Measurements from ENCODE around the gene C2orf92.

Gene C2orf92

DNA sequence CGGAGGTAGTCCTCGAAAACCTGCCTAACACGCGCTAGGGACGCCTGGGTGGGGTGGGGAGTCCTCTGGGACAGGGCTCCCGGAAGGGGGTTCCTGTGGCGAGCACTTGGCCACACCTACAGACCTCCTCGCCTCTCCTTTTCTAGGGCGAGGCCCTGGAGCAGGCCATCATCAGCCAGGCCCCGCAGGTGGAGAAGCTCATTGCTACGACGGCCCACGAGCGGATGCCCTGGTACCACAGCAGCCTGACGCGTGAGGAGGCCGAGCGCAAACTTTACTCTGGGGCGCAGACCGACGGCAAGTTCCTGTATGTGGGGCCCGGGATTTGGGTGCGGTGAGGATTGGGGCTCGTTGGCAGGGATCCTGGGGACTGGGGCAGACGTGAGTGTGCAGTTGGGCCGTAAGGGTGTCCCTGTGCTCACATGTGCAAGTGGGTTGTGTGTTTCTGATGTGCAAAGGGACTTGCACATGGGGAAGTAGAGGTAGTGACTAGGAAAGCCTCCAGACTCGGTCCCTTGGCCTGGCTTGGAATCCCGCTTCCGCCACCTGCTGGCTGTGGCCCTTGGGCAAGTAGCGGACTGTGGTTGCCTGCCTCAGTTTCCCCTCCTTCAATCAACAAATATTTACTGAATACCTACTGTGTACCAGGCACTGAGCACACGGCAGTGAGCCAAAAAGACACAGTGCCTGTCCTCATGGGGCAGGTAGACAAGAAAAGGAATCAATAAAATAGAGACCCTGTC lies 55.6 kb downstream of the C2orf92 start:
- Histone ChIP-seq H3K14ac (ENCODE audit: low read length) (no peak overlapping the region), H2BK120ac (ENCODE audit: insufficient read depth, low read length, poor library complexity) (no peak overlapping the region), H3K9ac (ENCODE audit: low read length) (no peak overlapping the region), H3K27ac (ENCODE audit: low read depth, low read length) (no peak overlapping the region), H3K23ac (ENCODE audit: low read length) (no peak overlapping the region), H3K36me3 (ENCODE audit: control insufficient read depth in 1 of 2, insufficient read depth in 2 of 2, low read length in 2 of 2) (no peaks in the 10 kb centered on the region), H2BK5ac (ENCODE audit: low read depth, low read length, poor library complexity) (no peak overlapping the region), H3K27me3 (ENCODE audit: insufficient read depth, low read length) (no peaks in the 10 kb centered on the region), H4K12ac (ENCODE audit: low read depth, low read length) (no peak overlapping the region), H3K4ac (ENCODE audit: low read depth, low read length) (no peak overlapping the region), H4K91ac (ENCODE audit: low read depth, low read length) (no peak overlapping the region), H2AK5ac (ENCODE audit: low read length) (no peak overlapping the region), H3K4me3 (ENCODE audit: low read depth, low read length) (no peak overlapping the region), H3K79me2 (ENCODE audit: control insufficient read depth, insufficient read depth, low read length, poor library complexity) (no peaks in the 10 kb centered on the region), H3K4me1 (ENCODE audit: control insufficient read depth in 1 of 2, insufficient read depth in 2 of 2, low read length in 2 of 2) (peaks cover 4% of the 10 kb centered on the region in 2 experiments), H3K9me3 (ENCODE audit: insufficient read depth, low read depth, low read length) (peaks cover 7% of the 10 kb centered on the region), H2AFZ (ENCODE audit: insufficient read depth, low read length, poor library complexity) (no peak overlapping the region), H3K18ac (ENCODE audit: low read length) (no peak overlapping the region), H2BK12ac (ENCODE audit: low read length) (no peak overlapping the region), H3K4me2 (ENCODE audit: low read length) (no peak overlapping the region), H4K8ac (ENCODE audit: low read depth, low read length) (no peak overlapping the region), H3K79me1 (ENCODE audit: low read length) (no peaks in the 10 kb centered on the region)
- DNase-seq = no peak
- WGBS (ENCODE audit: extremely low coverage, insufficient coverage, insufficient read length) = no CpG with 5 or more reads among the region's 31 CpGs

DNA sequence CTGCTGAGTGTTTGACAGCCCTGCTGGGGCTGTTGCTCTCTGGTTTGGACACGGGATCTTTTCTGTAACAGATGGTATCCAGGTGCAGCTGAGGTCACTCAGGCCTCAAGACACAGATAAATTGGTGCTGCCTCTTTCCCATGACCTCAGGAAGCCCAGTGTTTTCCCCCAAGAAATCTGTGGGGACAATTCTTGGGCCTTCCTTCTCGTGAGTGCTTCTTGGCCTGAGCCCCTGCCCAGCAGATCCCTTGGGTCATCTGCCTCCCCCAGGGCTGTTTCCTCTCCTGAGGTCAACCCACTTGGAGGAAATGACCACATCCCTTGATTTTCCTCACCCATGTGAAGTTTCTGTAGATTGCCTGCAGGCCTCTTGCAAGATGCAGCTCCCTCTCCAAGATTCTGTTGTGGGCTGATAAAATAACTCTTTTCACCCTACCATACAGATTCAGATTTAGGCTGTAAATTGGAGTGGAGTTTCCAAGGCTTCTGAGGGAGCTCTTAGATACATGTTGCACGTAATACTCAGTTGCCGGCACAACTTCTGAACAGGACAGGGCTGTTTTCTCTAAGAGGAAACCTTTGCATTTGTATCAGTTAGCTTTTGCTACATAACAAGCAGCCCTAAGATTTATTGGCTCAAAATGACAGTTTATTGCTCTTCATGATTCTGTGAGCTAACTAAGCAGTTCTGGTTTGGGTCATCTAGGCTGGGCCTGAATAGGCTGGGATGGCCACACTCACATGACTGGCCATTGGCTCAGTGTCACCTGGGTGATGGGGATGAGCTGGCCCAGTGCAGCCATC lies 57.0 kb downstream of the C2orf92 start:
- Histone ChIP-seq H4K8ac (ENCODE audit: low read depth, low read length) (no peak overlapping the region), H3K18ac (ENCODE audit: low read length) (no peak overlapping the region), H3K27me3 (ENCODE audit: insufficient read depth, low read length) (no peaks in the 10 kb centered on the region), H4K12ac (ENCODE audit: low read depth, low read length) (no peak overlapping the region), H2BK12ac (ENCODE audit: low read length) (no peak overlapping the region), H4K91ac (ENCODE audit: low read depth, low read length) (no peak overlapping the region), H3K36me3 (ENCODE audit: control insufficient read depth in 1 of 2, insufficient read depth in 2 of 2, low read length in 2 of 2) (no peaks in the 10 kb centered on the region), H3K79me2 (ENCODE audit: control insufficient read depth, insufficient read depth, low read length, poor library complexity) (no peaks in the 10 kb centered on the region), H3K4me1 (ENCODE audit: control insufficient read depth in 1 of 2, insufficient read depth in 2 of 2, low read length in 2 of 2) (peaks cover 4% of the 10 kb centered on the region in 2 experiments), H3K79me1 (ENCODE audit: low read length) (no peaks in the 10 kb centered on the region), H3K9me3 (ENCODE audit: insufficient read depth, low read depth, low read length) (peaks cover 10% of the 10 kb centered on the region), H3K4ac (ENCODE audit: low read depth, low read length) (no peak overlapping the region), H3K4me3 (ENCODE audit: low read depth, low read length) (no peak overlapping the region), H2AK5ac (ENCODE audit: low read length) (no peak overlapping the region), H3K4me2 (ENCODE audit: low read length) (no peak overlapping the region), H3K23ac (ENCODE audit: low read length) (no peak overlapping the region), H3K9ac (ENCODE audit: low read length) (no peak overlapping the region), H3K14ac (ENCODE audit: low read length) (no peak overlapping the region), H3K27ac (ENCODE audit: low read depth, low read length) (no peak overlapping the region), H2BK120ac (ENCODE audit: insufficient read depth, low read length, poor library complexity) (no peak overlapping the region), H2AFZ (ENCODE audit: insufficient read depth, low read length, poor library complexity) (no peak overlapping the region), H2BK5ac (ENCODE audit: low read depth, low read length, poor library complexity) (no peak overlapping the region)
- DNase-seq = no peak
- no CpG with 5 or more reads among the region's 4 CpGs for WGBS (ENCODE audit: extremely low coverage, insufficient coverage, insufficient read length)

DNA sequence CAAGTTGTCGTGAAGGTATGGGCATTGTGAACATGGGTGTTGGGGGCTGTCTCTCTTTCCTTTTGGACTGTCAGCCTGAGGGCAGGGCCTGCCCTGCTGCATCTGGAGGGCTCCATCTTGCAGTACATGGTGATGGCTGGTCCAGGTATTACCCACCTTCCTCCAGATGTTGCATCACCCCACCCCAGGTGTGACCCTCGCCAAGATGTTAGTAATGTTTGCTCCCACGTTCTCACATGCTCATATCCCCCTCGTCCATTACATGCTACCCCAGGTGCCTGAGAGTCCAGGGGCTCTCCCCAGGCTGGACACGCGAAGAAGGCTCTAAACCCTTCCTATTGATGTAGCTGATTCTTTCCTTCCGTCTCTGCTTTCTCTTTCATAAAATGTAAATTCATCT lies 57.8 kb downstream of the C2orf92 start:
- no peak overlapping the region for H2BK12ac ChIP-seq (ENCODE audit: low read length)
- peaks cover 12% of the 10 kb centered on the region for H3K9me3 ChIP-seq (ENCODE audit: insufficient read depth, low read depth, low read length)
- no peak overlapping the region for H2BK120ac ChIP-seq (ENCODE audit: insufficient read depth, low read length, poor library complexity)
- H3K4ac ChIP-seq (ENCODE audit: low read depth, low read length) = no peak overlapping the region
- H3K36me3 ChIP-seq (ENCODE audit: control insufficient read depth in 1 of 2, insufficient read depth in 2 of 2, low read length in 2 of 2) = no peaks in the 10 kb centered on the region
- no peak overlapping the region for H3K14ac ChIP-seq (ENCODE audit: low read length)
- no peak for DNase-seq
- no peak overlapping the region for H2BK5ac ChIP-seq (ENCODE audit: low read depth, low read length, poor library complexity)
- H3K4me3 ChIP-seq (ENCODE audit: low read depth, low read length) = no peak overlapping the region
- no peaks in the 10 kb centered on the region for H3K79me1 ChIP-seq (ENCODE audit: low read length)
- no peak overlapping the region for H4K12ac ChIP-seq (ENCODE audit: low read depth, low read length)
- no peaks in the 10 kb centered on the region for H3K27me3 ChIP-seq (ENCODE audit: insufficient read depth, low read length)
- no peak overlapping the region for H3K9ac ChIP-seq (ENCODE audit: low read length)
- no CpG with 5 or more reads among the region's 7 CpGs for WGBS (ENCODE audit: extremely low coverage, insufficient coverage, insufficient read length)
- H4K8ac ChIP-seq (ENCODE audit: low read depth, low read length) = no peak overlapping the region
- no peak overlapping the region for H3K27ac ChIP-seq (ENCODE audit: low read depth, low read length)
- H3K4me1 ChIP-seq (ENCODE audit: control insufficient read depth in 1 of 2, insufficient read depth in 2 of 2, low read length in 2 of 2) = peaks cover 4% of the 10 kb centered on the region in 2 experiments
- H3K79me2 ChIP-seq (ENCODE audit: control insufficient read depth, insufficient read depth, low read length, poor library complexity) = no peaks in the 10 kb centered on the region
- H3K23ac ChIP-seq (ENCODE audit: low read length) = no peak overlapping the region
- H2AFZ ChIP-seq (ENCODE audit: insufficient read depth, low read length, poor library complexity) = no peak overlapping the region
- no peak overlapping the region for H4K91ac ChIP-seq (ENCODE audit: low read depth, low read length)
- no peak overlapping the region for H2AK5ac ChIP-seq (ENCODE audit: low read length)
- no peak overlapping the region for H3K4me2 ChIP-seq (ENCODE audit: low read length)
- no peak overlapping the region for H3K18ac ChIP-seq (ENCODE audit: low read length)

DNA sequence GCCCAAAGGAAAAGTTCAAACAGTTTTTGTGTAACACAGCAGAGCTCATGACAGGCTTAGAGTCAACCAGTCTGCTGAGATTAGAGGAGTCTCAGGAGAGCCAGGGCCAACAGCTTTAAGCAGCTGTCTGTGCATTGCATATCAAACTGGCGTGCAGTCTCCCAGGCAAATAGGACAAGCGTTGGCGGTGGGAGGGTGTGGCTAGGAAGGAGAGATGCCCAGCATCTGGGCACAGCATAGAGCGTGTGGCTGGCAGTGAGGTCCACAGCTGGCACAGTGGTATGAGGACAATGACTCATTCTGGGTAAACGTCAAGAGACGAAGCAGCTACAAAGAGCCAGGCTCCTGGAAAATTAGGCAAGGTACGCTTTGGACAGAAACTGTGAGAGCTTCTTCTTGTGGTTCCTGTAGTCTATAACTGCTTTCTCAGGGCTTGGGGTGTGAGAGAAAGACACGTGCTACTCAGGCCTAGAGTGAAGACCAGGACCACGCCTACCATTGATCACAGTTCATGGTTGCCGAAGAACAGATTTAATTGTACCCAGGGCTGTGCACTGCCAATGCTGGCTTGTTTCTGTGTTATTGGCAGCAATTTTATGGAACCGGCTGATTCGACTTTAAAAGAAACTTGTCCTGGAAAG lies 58.7 kb downstream of the C2orf92 start:
- Histone ChIP-seq H2AK5ac (ENCODE audit: low read length) (no peak overlapping the region), H2BK5ac (ENCODE audit: low read depth, low read length, poor library complexity) (no peak overlapping the region), H3K27me3 (ENCODE audit: insufficient read depth, low read length) (no peaks in the 10 kb centered on the region), H2BK12ac (ENCODE audit: low read length) (no peak overlapping the region), H3K18ac (ENCODE audit: low read length) (no peak overlapping the region), H2BK120ac (ENCODE audit: insufficient read depth, low read length, poor library complexity) (no peak overlapping the region), H3K4me3 (ENCODE audit: low read depth, low read length) (no peak overlapping the region), H4K91ac (ENCODE audit: low read depth, low read length) (no peak overlapping the region), H3K14ac (ENCODE audit: low read length) (no peak overlapping the region), H3K9me3 (ENCODE audit: insufficient read depth, low read depth, low read length) (peaks cover 12% of the 10 kb centered on the region), H3K4me2 (ENCODE audit: low read length) (no peak overlapping the region), H4K8ac (ENCODE audit: low read depth, low read length) (no peak overlapping the region), H3K79me1 (ENCODE audit: low read length) (no peaks in the 10 kb centered on the region), H3K27ac (ENCODE audit: low read depth, low read length) (no peak overlapping the region), H4K12ac (ENCODE audit: low read depth, low read length) (no peak overlapping the region), H2AFZ (ENCODE audit: insufficient read depth, low read length, poor library complexity) (no peak overlapping the region), H3K4ac (ENCODE audit: low read depth, low read length) (no peak overlapping the region), H3K79me2 (ENCODE audit: control insufficient read depth, insufficient read depth, low read length, poor library complexity) (no peaks in the 10 kb centered on the region), H3K9ac (ENCODE audit: low read length) (no peak overlapping the region), H3K4me1 (ENCODE audit: control insufficient read depth in 1 of 2, insufficient read depth in 2 of 2, low read length in 2 of 2) (peaks cover 4% of the 10 kb centered on the region in 2 experiments), H3K23ac (ENCODE audit: low read length) (no peak overlapping the region), H3K36me3 (ENCODE audit: control insufficient read depth in 1 of 2, insufficient read depth in 2 of 2, low read length in 2 of 2) (no peaks in the 10 kb centered on the region)
- WGBS (ENCODE audit: extremely low coverage, insufficient coverage, insufficient read length) = no CpG with 5 or more reads among the region's 12 CpGs
- DNase-seq = no peak
